HCT116 (cell line): ENCODE measurements around the gene C11orf98. TPM values are rescaled to one million over a fixed set of nuclear protein-coding genes. Genes with fewer than 3 reads are reported as not detected.

Experiments used
- ATAC-seq: fragments of 200-7000 bp; cut with Tn5 transposase; 2 replicates; pipeline ENCODE4 v1.9.1; 2020; ENCODE audit warnings: mild to moderate bottlenecking, moderate library complexity
- BruUV-seq: library from RNA; stranded (reverse); fragments of 400-500 nt; replicated peaks from 2 replicates; lab custom pipeline; 2021; lab: Mats Ljungman, UMichigan
- CTCF ChIA-PET: fragments of 300-600 bp; sonication (Branson Sonifier 250); formaldehyde crosslinking; loops from one replicate; lab custom pipeline; 2021; ENCODE audit warnings: antibody characterized with exemption; lab: Charles Lee
- POLR2A ChIA-PET: fragments of 300-600, 350-600 bp; sonication (Branson Sonifier 250); formaldehyde crosslinking; loops from one replicate; lab custom pipeline; 2021; ENCODE audit warnings: antibody characterized with exemption; lab: Charles Lee
- RAD21 ChIA-PET, 2 experiments: fragments of 300-600 bp; sonication (Branson Sonifier 250); formaldehyde crosslinking; loops; one replicate each; lab custom pipeline; 2023; ENCODE audit warnings: low total read pairs in 2 of 2; ENCODE audit not compliant: uncharacterized antibody in 2 of 2, unreplicated experiment in 2 of 2, low non-redundant PET in 1 of 2; lab: Charles Lee
- DNase-seq: peaks from one replicate; pipeline ENCODE4 v3.0.0-alpha.2; 2010; ENCODE audit warnings: low read depth, low spot score
- H2AFZ ChIP-seq: fragments of 200-600 bp; shearing (Covaris generic), sonication (generic); 2 replicates; pipeline ENCODE4 v1.6.1; 2017; ENCODE audit warnings: low read depth, mixed run types, mixed read lengths, antibody characterized with exemption, low read length; ENCODE audit not compliant: poor library complexity, severe bottlenecking
- H3K27ac ChIP-seq: 2 replicates; pipeline ENCODE4 v1.5.1; 2012; ENCODE audit warnings: low read depth, low read length
- H3K27me3 ChIP-seq: fragments of 200-600 bp; sonication (generic); 2 replicates; pipeline ENCODE4 v1.6.1; 2016; ENCODE audit warnings: mixed run types, low read length, mixed read lengths; ENCODE audit not compliant: insufficient read depth
- H3K36me3 ChIP-seq, 2 experiments: fragments of 200-500 bp in 1 of 2; fragments of 200-600 bp in 1 of 2; sonication (Bioruptor generic) in 1 of 2; sonication (generic) in 1 of 2; 2 replicates each; pipeline versions ENCODE4 v1.5.1 to v1.6.1; 2014 to 2016; ENCODE audit warnings: low read length in 2 of 2, inconsistent platforms in 1 of 2, mixed read lengths in 1 of 2, mixed run types in 1 of 2; ENCODE audit not compliant: insufficient read depth in 2 of 2, control insufficient read depth in 1 of 2
- H3K4me1 ChIP-seq, 2 experiments: fragments of 200-600 bp in 1 of 2; sonication (generic) in 1 of 2; 2 replicates each; pipeline versions ENCODE4 v1.5.1 to v1.6.1; 2012 to 2017; ENCODE audit warnings: low read length in 2 of 2, inconsistent platforms in 1 of 2, mild to moderate bottlenecking in 1 of 2, mixed read lengths in 1 of 2, mixed run types in 1 of 2, moderate library complexity in 1 of 2; ENCODE audit not compliant: insufficient read depth in 2 of 2, control insufficient read depth in 1 of 2
- H3K4me2 ChIP-seq: fragments of 200-600 bp; sonication (generic); 2 replicates; pipeline ENCODE4 v1.6.1; 2017; ENCODE audit warnings: mixed run types, low read length, mixed read lengths
- H3K4me3 ChIP-seq, 2 experiments: fragments of 200-600 bp in 1 of 2; sonication (generic) in 1 of 2; replicated peaks in 1 of 2; 2 replicates each; pipeline ENCODE4 v1.5.1; 2011 to 2016; ENCODE audit warnings: low read length in 2 of 2, control low read depth in 1 of 2, low read depth in 1 of 2, mild to moderate bottlenecking in 1 of 2, mixed read lengths in 1 of 2, mixed run types in 1 of 2
- H3K79me2 ChIP-seq: fragments of 200-600 bp; sonication (generic); 2 replicates; pipeline ENCODE4 v1.6.1; 2017; ENCODE audit warnings: mild to moderate bottlenecking, mixed run types, low read length, moderate library complexity, mixed read lengths; ENCODE audit not compliant: insufficient read depth
- H3K9ac ChIP-seq: fragments of 200-600 bp; sonication (generic); 2 replicates; pipeline ENCODE4 v1.6.1; 2016; ENCODE audit warnings: low read length, mixed read lengths
- H3K9me2 ChIP-seq: fragments of 200-600 bp; sonication (generic), shearing (Covaris generic); 2 replicates; pipeline ENCODE4 v1.6.1; 2017; ENCODE audit warnings: mixed run types, mild to moderate bottlenecking, moderate library complexity; ENCODE audit not compliant: insufficient read depth
- H3K9me3 ChIP-seq, 2 experiments: fragments of 200-500 bp in 1 of 2; fragments of 200-600 bp in 1 of 2; sonication (Bioruptor generic) in 1 of 2; sonication (generic) in 1 of 2; 2 replicates each; pipeline ENCODE4 v1.6.1; 2014 to 2017; ENCODE audit warnings: low read length in 2 of 2, mixed read lengths in 2 of 2, inconsistent platforms in 1 of 2, low read depth in 1 of 2, mild to moderate bottlenecking in 1 of 2, mixed run types in 1 of 2, moderate library complexity in 1 of 2; ENCODE audit not compliant: control insufficient read depth in 1 of 2, insufficient read depth in 1 of 2
- H4K20me1 ChIP-seq: fragments of 200-600 bp; sonication (generic), shearing (Covaris generic); 2 replicates; pipeline ENCODE4 v1.6.1; 2017; ENCODE audit warnings: mixed run types, mild to moderate bottlenecking, moderate library complexity; ENCODE audit not compliant: insufficient read depth
- CBX3 ChIP-seq: IDR thresholded peaks from 2 replicates; pipeline ENCODE4 v1.6.1; 2012; ENCODE audit warnings: low read depth
- EGR1 ChIP-seq: IDR thresholded peaks from 2 replicates; pipeline ENCODE4 v1.6.1; 2012; ENCODE audit warnings: low read depth
- ELF1 ChIP-seq: IDR thresholded peaks from 2 replicates; pipeline ENCODE4 v1.6.1; 2012; ENCODE audit warnings: low read depth, borderline replicate concordance
- EZH2 ChIP-seq: fragments of 200-600 bp; sonication (generic); IDR thresholded peaks from 2 replicates; pipeline ENCODE4 v1.6.1; 2017; ENCODE audit warnings: antibody characterized with exemption, mixed run types
- EZH2phosphoT487 ChIP-seq: fragments of 200-600 bp; IDR thresholded peaks from 2 replicates; pipeline ENCODE4 v1.6.1; 2018; ENCODE audit warnings: antibody characterized with exemption, borderline replicate concordance
- JUND ChIP-seq: IDR thresholded peaks from 2 replicates; pipeline ENCODE4 v1.6.1; 2012
- MAX ChIP-seq: IDR thresholded peaks from 2 replicates; pipeline ENCODE4 v1.6.1; 2012
- POLR2A ChIP-seq: IDR thresholded peaks from 2 replicates; pipeline ENCODE4 v1.7.0; 2011; ENCODE audit warnings: borderline replicate concordance; ENCODE audit not compliant: insufficient read depth, insufficient read length; ENCODE audit errors: extremely low read depth
- POLR2AphosphoS5 ChIP-seq: IDR thresholded peaks from 2 replicates; pipeline ENCODE4 v1.6.1; 2011; ENCODE audit warnings: mild to moderate bottlenecking, low read depth, low read length, moderate library complexity
- RAD21 ChIP-seq: IDR thresholded peaks from 2 replicates; pipeline ENCODE4 v1.6.1; 2012; ENCODE audit warnings: low read depth, mild to moderate bottlenecking
- SIN3A ChIP-seq: IDR thresholded peaks from 2 replicates; pipeline ENCODE4 v1.6.1; 2012; ENCODE audit warnings: low read depth
- SP1 ChIP-seq: IDR thresholded peaks from 2 replicates; pipeline ENCODE4 v1.6.1; 2012; ENCODE audit warnings: low read depth
- TCF7L2 ChIP-seq: IDR thresholded peaks from 2 replicates; pipeline ENCODE4 v1.7.0; 2011; ENCODE audit warnings: borderline replicate concordance, inconsistent platforms; ENCODE audit not compliant: insufficient read depth, insufficient read length; ENCODE audit errors: extremely low read depth
- ZBTB33 ChIP-seq: IDR thresholded peaks from 2 replicates; pipeline ENCODE4 v1.6.1; 2011; ENCODE audit warnings: mild to moderate bottlenecking, low read length, moderate library complexity; ENCODE audit not compliant: insufficient replicate concordance; ENCODE audit errors: extremely low read depth
- intact Hi-C: fragments of 100-400 bp; cut with micrococcal nuclease; formaldehyde crosslinking; loops from 2 replicates; pipeline ENCODE4 v1.10.0; 2022
- total RNA-seq: library from RNA; stranded (reverse); gene quantifications from one replicate; pipeline ENCODE4 v1.2.1, GENCODE V29; 2021; ENCODE audit not compliant: unreplicated experiment

C11orf98 gene
- total RNA-seq, 1 experiment from 2014 or later = 121 TPM

DNA sequence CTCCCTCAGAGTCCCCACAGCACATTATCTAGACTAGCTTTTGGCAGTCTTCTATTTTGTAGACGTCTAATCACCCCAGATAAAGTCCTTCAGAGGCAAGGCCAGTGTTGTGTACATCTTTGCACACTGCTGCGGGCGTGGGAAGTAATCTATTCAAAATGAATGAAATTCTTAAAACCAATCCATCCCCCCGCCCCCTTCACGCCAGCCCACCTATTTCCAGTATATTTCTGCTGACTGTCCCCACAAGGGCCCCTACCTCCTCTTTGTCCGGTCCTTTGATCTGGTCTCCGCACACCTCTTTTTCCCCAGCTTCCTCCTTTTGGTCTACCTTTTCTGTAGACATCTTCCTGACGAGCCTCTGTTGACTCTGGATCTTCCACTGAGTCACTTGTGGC is 41.8 kb upstream of the C11orf98 start:
- peak overlapping the region; percentile 80 for H3K27ac ChIP-seq
- no peaks in the 10 kb centered on the region for H3K9me2 ChIP-seq
- no peak overlapping the region for H2AFZ ChIP-seq
- H4K20me1 ChIP-seq = no peaks in the 10 kb centered on the region
- RAD21 ChIA-PET = no interaction called here
- peak overlapping the region; percentile 85 for H3K4me2 ChIP-seq
- no peak overlapping the region for H3K4me3 ChIP-seq
- peaks cover 12% of the 10 kb centered on the region for H3K79me2 ChIP-seq
- peak overlapping the region; percentile 84; the same call in 1 of the 2 replicates for H3K9ac ChIP-seq
- CTCF ChIA-PET = interaction anchor here (0.9 to 1.5 kb wide), 4 partner anchors 13 to 282 kb away, joined by 3 to 4 read pairs (median 4); partner anchors contain the start of gene TTC9C
- H3K4me1 ChIP-seq = peaks cover 5 to 20% of the 10 kb centered on the region in 2 experiments
- BruUV-seq = no TSS peak
- POLR2A ChIA-PET = interaction anchor here (1.1 to 2.3 kb wide), 3 partner anchors 20 to 42 kb away, joined by 3 to 6 read pairs (median 4); partner anchors contain the start of genes C11orf98, CSKMT, HNRNPUL2 and LBHD1
- intact Hi-C loops = no loop called here
- DNase-seq = no peak
- H3K27me3 ChIP-seq = no peaks in the 10 kb centered on the region
- no peaks in the 10 kb centered on the region for H3K9me3 ChIP-seq
- peaks cover 8 to 31% of the 10 kb centered on the region in 2 experiments for H3K36me3 ChIP-seq
- no peak for ATAC-seq
- no peak for TF ChIP-seq EZH2phosphoT487
- no peak for TF ChIP-seq EGR1
- no peak for TF ChIP-seq TCF7L2
- no peak for TF ChIP-seq SP1
- TF ChIP-seq, all 23 proteins: peak for 0

DNA sequence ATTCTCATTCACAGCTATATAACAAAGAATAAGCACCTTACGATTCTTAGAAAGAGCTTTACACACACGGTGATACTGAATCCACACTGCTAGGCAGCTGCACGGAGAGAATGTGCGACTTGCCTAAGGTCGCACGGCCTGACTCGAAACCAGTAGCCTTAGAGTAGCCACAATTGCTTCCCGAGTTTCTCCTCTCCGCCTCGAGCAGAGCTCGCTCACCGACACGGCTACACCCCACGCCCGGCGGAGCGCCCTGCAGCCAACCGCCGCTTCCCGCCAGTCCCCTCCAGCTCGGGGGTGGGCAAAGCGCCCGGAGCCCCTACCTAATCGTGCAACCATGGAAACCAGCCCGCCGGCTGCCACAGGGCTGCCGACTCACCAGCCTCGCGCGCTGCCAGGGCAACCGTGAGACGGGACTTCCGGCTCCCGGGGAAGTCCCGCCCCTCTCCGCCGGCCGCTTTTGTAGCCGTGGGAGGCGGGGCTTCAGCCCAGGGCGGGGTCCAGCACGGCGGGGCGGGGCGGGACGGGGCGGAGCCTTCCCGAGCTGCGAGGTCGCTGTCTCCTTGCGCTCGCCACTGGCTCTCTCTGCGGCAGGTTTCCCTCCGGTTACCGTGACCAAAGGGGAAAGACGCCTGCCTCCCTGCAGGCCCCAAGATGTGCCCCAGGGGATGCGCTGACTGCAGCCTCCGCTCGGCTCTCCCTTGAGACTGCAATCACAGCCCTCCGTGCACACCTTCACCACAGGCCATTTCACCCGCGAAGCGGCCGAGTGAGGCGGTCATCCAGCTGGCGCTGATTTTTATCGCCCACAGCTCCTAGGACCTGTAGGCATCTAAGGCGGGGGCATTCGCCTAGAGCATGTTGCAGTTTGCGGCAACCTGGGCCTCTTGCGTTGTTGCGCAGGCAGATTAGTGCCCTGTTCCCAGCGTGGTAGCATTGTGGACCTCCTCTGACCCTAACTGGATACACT is 41.2 kb upstream of the C11orf98 start:
- peak; percentile 63 for DNase-seq
- H4K20me1 ChIP-seq = no peaks in the 10 kb centered on the region
- H3K4me2 ChIP-seq = peak overlapping the region; percentile 85
- BruUV-seq = TSS peak; percentile 20
- H3K9me3 ChIP-seq = no peaks in the 10 kb centered on the region
- intact Hi-C loops = no loop called here
- H3K9me2 ChIP-seq = no peaks in the 10 kb centered on the region
- ChIA-PET POLR2A (interaction anchor here (0.9 to 2.3 kb wide), 5 partner anchors 17 to 132 kb away, joined by 3 to 6 read pairs (median 3); partner anchors contain the start of genes C11orf98, CSKMT, EEF1G and HNRNPUL2), RAD21 (no interaction called here), CTCF (interaction anchor here (0.9 to 1.5 kb wide), 5 partner anchors 12 to 311 kb away, joined by 3 to 7 read pairs (median 4); partner anchors contain the start of gene TTC9C)
- peaks cover 10 to 33% of the 10 kb centered on the region in 2 experiments; a peak in 3 of 4 replicates for H3K36me3 ChIP-seq
- ATAC-seq = peak; percentile 95
- H2AFZ ChIP-seq = no peak overlapping the region
- H3K79me2 ChIP-seq = peaks cover 12% of the 10 kb centered on the region
- peaks cover 5 to 20% of the 10 kb centered on the region in 2 experiments for H3K4me1 ChIP-seq
- no peaks in the 10 kb centered on the region for H3K27me3 ChIP-seq
- H3K27ac ChIP-seq = peak overlapping the region; percentile 80
- H3K9ac ChIP-seq = peak overlapping the region; percentile 84
- TF ChIP-seq CBX3 (no peak), JUND (peak; percentile 34; the same call in 1 of the 2 replicates), RAD21 (no peak), TCF7L2 (peak; percentile 68), SIN3A (peak; percentile 50; the same call in 1 of the 2 replicates), POLR2AphosphoS5 (peak; percentile 92), ELF1 (peak; percentile 62; the same call in 1 of the 2 replicates), ZBTB33 (peak; percentile 40), SP1 (0 out of 2 replicates have a peak, but pooled peaks have one; percentile 35), POLR2A (no peak), MAX (peak; percentile 48; the same call in 1 of the 2 replicates), EZH2 (no peak), EGR1 (no peak)
- peak overlapping the region; percentile 50 to 75 for H3K4me3 ChIP-seq
